SK-N-SH (cell line): ENCODE measurements around the gene ADAMTS6. TPM values are rescaled to one million over a fixed set of nuclear protein-coding genes. Genes with fewer than 3 reads are reported as not detected.

Experiments used
- CTCF ChIA-PET: fragments of 300-600, 350-600 bp; formaldehyde crosslinking; extraction: SDS; loops from one replicate; lab custom pipeline; 2021; lab: Yijun Ruan, JAX
- POLR2A ChIA-PET: fragments of 350-600 bp; sonication (Branson Sonifier 250); formaldehyde crosslinking; extraction: SDS; loops from one replicate; lab custom pipeline; 2020; ENCODE audit warnings: antibody characterized with exemption, inconsistent platforms; lab: Yijun Ruan, JAX
- DNase-seq: peaks from one replicate; pipeline ENCODE4 v3.0.0; 2012
- H2AFZ ChIP-seq: fragments of 200-600 bp; sonication (generic); 2 replicates; pipeline ENCODE4 v1.8.1; 2016; ENCODE audit warnings: antibody characterized with exemption, mild to moderate bottlenecking, low read depth
- H3F3A ChIP-seq: fragments of 200-600 bp; sonication (generic); replicated peaks from 2 replicates; pipeline ENCODE3; 2016; ENCODE audit warnings: antibody characterized with exemption, mild to moderate bottlenecking; ENCODE audit not compliant: insufficient read depth
- H3K27ac ChIP-seq, 2 experiments: fragments of 200-500 bp in 1 of 2; fragments of 200-600 bp in 1 of 2; sonication (Bioruptor generic) in 1 of 2; sonication (generic), shearing (Covaris generic) in 1 of 2; 2 replicates each; pipeline versions ENCODE4 v1.5.1 to v1.6.1; 2014 to 2016; ENCODE audit warnings: low read depth in 2 of 2, inconsistent platforms in 1 of 2, low read length in 1 of 2, mild to moderate bottlenecking in 1 of 2, mixed read lengths in 1 of 2
- H3K27me3 ChIP-seq: fragments of 200-600 bp; sonication (generic), shearing (Covaris generic); 2 replicates; pipeline ENCODE4 v1.6.1; 2016; ENCODE audit warnings: mixed run types; ENCODE audit not compliant: insufficient read depth
- H3K36me3 ChIP-seq, 2 experiments: fragments of 200-500 bp in 1 of 2; fragments of 200-600 bp in 1 of 2; sonication (Bioruptor generic) in 1 of 2; sonication (generic) in 1 of 2; replicated peaks in 1 of 2; 2 replicates each; pipeline versions ENCODE3 to v1.5.1; 2014 to 2016; ENCODE audit warnings: low read length in 1 of 2, mild to moderate bottlenecking in 1 of 2; ENCODE audit not compliant: insufficient read depth in 2 of 2, control insufficient read depth in 1 of 2
- H3K4me1 ChIP-seq, 2 experiments: fragments of 200-500 bp in 1 of 2; fragments of 200-600 bp in 1 of 2; sonication (Bioruptor generic) in 1 of 2; sonication (generic), shearing (Covaris generic) in 1 of 2; 2 replicates each; pipeline versions ENCODE4 v1.5.1 to v1.6.1; 2014 to 2016; ENCODE audit warnings: low read depth in 1 of 2, low read length in 1 of 2, mixed run types in 1 of 2; ENCODE audit not compliant: insufficient read depth in 2 of 2, control insufficient read depth in 1 of 2
- H3K4me2 ChIP-seq: fragments of 200-600 bp; sonication (generic), shearing (Covaris generic); 2 replicates; pipeline ENCODE4 v1.6.1; 2017; ENCODE audit warnings: mixed run types
- H3K4me3 ChIP-seq, 2 experiments: fragments of 200-500 bp in 1 of 2; fragments of 200-600 bp in 1 of 2; sonication (Bioruptor generic) in 1 of 2; sonication (generic), shearing (Covaris generic) in 1 of 2; 2 replicates each; pipeline versions ENCODE4 v1.5.1 to v1.8.1; 2014 to 2016; ENCODE audit warnings: low read depth in 2 of 2, inconsistent platforms in 1 of 2, low read length in 1 of 2, mild to moderate bottlenecking in 1 of 2, mixed read lengths in 1 of 2, moderate library complexity in 1 of 2
- H3K79me2 ChIP-seq: fragments of 200-600 bp; sonication (generic); 2 replicates; pipeline ENCODE4 v1.8.1; 2017; ENCODE audit warnings: mild to moderate bottlenecking; ENCODE audit not compliant: insufficient read depth
- H3K9ac ChIP-seq: fragments of 200-600 bp; sonication (generic); 2 replicates; pipeline ENCODE4 v1.6.1; 2017; ENCODE audit warnings: mixed run types
- H3K9me2 ChIP-seq: fragments of 200-600 bp; sonication (generic); 2 replicates; pipeline ENCODE4 v1.6.1; 2017; ENCODE audit warnings: mixed run types
- H3K9me3 ChIP-seq: fragments of 200-600 bp; sonication (generic); 2 replicates; pipeline ENCODE4 v1.6.1; 2017; ENCODE audit warnings: mixed run types, mild to moderate bottlenecking, moderate library complexity
- H4K20me1 ChIP-seq: fragments of 200-600 bp; sonication (generic); 2 replicates; pipeline ENCODE4 v1.6.1; 2017; ENCODE audit warnings: mild to moderate bottlenecking, mixed run types; ENCODE audit not compliant: insufficient read depth
- CHD2 ChIP-seq: fragments of 150-350 bp; IDR thresholded peaks from 2 replicates; pipeline ENCODE4 v1.6.1; 2018; ENCODE audit warnings: low read length; ENCODE audit not compliant: partially characterized antibody
- ELF1 ChIP-seq: IDR thresholded peaks from 2 replicates; pipeline ENCODE4 v1.4.0; 2012
- EZH2phosphoT487 ChIP-seq: fragments of 200-600 bp; sonication (generic); IDR thresholded peaks from 2 replicates; pipeline ENCODE4 v1.6.1; 2017; ENCODE audit warnings: low read depth, mixed run types, mild to moderate bottlenecking, antibody characterized with exemption, moderate library complexity, borderline replicate concordance
- GATA2 ChIP-seq: sonication (generic); formaldehyde crosslinking; IDR thresholded peaks from 2 replicates; pipeline ENCODE4 v1.5.0; 2020; ENCODE audit warnings: mild to moderate bottlenecking, missing genetic modification reagents
- NFIC ChIP-seq: IDR thresholded peaks from 2 replicates; pipeline ENCODE4 v1.4.0; 2012; ENCODE audit warnings: borderline replicate concordance
- POLR2AphosphoS5 ChIP-seq: IDR thresholded peaks from 2 replicates; pipeline ENCODE4 v1.6.1; 2012; ENCODE audit warnings: low read depth, low read length
- RCOR1 ChIP-seq: fragments of 150-350 bp; IDR thresholded peaks from 2 replicates; pipeline ENCODE4 v1.6.1; 2017; ENCODE audit warnings: antibody characterized with exemption, low read length
- REST ChIP-seq: IDR thresholded peaks from 2 replicates; pipeline ENCODE4 v1.6.1; 2012; ENCODE audit warnings: mild to moderate bottlenecking, low read depth, low read length, moderate library complexity
- RFX5 ChIP-seq: IDR thresholded peaks from 2 replicates; pipeline ENCODE4 v1.6.1; 2012; ENCODE audit warnings: mild to moderate bottlenecking, improper control_type of control experiment, low read length
- RXRA ChIP-seq: IDR thresholded peaks from 2 replicates; pipeline ENCODE4 v1.4.0; 2012; ENCODE audit warnings: low read depth, mild to moderate bottlenecking, borderline replicate concordance
- SIN3A ChIP-seq: IDR thresholded peaks from 2 replicates; pipeline ENCODE4 v1.6.1; 2012; ENCODE audit warnings: low read depth, mild to moderate bottlenecking, low read length, moderate library complexity, borderline replicate concordance
- TAF1 ChIP-seq: IDR thresholded peaks from 2 replicates; pipeline ENCODE4 v1.6.1; 2012; ENCODE audit warnings: low read depth, mild to moderate bottlenecking, low read length, moderate library complexity, borderline replicate concordance
- TCF12 ChIP-seq: IDR thresholded peaks from 2 replicates; pipeline ENCODE4 v1.4.0; 2012
- USF2 ChIP-seq: fragments of 150-350 bp; IDR thresholded peaks from 2 replicates; pipeline ENCODE4 v1.6.1; 2017; ENCODE audit warnings: antibody characterized with exemption, low read length, low read depth, borderline replicate concordance
- ZBTB33 ChIP-seq: IDR thresholded peaks from 2 replicates; pipeline ENCODE4 v1.4.0; 2012; ENCODE audit warnings: low read depth, borderline replicate concordance
- WGBS: methylation state at CpG from one replicate; pipeline ENCODE4 v1.1.6; 2017; ENCODE audit warnings: low lambda C conversion rate; 5-methylcytosine and 5-hydroxymethylcytosine counted together
- polyA plus RNA-seq, 3 experiments: library from polyadenylated mRNA; depleted of rRNA; stranded (reverse); fragments of >200 nt; gene quantifications; 2 replicates each; pipeline ENCODE4 v1.2.3, GENCODE V29; 2012
- TF ChIP-seq, protein P1 (sequence below): IDR thresholded peaks from 2 replicates; pipeline ENCODE4; 2012
- TF ChIP-seq, protein P2 (sequence below): IDR thresholded peaks from 2 replicates; pipeline ENCODE4 v1.4.0; 2012; ENCODE audit warnings: low read depth, borderline replicate concordance
- TF ChIP-seq, protein P3 (sequence below): fragments of 200-600 bp; sonication (generic); IDR thresholded peaks from 2 replicates; pipeline ENCODE4 v1.6.1; 2017; ENCODE audit warnings: antibody characterized with exemption, mild to moderate bottlenecking, moderate library complexity
- TF ChIP-seq, protein P4 (sequence below): IDR thresholded peaks from 2 replicates; pipeline ENCODE4 v1.4.0; 2012; ENCODE audit warnings: low read depth
- TF ChIP-seq, protein P5 (sequence below): fragments of 150-350 bp; IDR thresholded peaks from 2 replicates; pipeline ENCODE4 v1.6.1; 2016; ENCODE audit warnings: mild to moderate bottlenecking, low read depth, low read length

The ADAMTS6 gene
- polyA plus RNA-seq, 1 of the 3 experiments (the other 2 are of a cell fraction), result 15.0 TPM

DNA sequence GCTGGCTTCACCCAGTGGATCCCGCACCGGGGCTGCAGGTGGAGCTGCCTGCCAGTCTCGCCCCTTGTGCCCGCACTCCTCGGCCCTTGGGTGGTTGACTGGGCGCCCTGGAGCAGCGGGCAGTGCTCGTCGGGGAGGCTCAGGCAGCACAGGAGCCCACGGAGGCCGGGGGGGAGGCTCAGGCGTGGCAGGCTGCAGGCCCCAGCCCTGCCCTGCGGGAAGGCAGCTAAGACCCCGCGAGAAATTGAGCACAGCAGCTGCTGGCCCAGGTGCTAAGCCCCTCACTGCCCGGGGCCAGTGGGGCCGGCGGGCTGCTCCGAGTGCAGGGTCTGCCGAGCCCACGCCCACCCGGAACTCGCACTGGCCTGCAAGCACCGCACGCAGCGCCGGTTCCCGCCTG is 3.7 kb upstream of the ADAMTS6 start:
- TF ChIP-seq REST (no peak), TAF1 (no peak), USF2 (no peak), CHD2 (no peak), EZH2phosphoT487 (no peak), NFIC (no peak), RCOR1 (no peak), ELF1 (no peak), GATA2 (CRISPR knock-in tag) (no peak), TCF12 (no peak), POLR2AphosphoS5 (no peak), RFX5 (no peak), ZBTB33 (no peak), SIN3A (no peak), RXRA (no peak)
- TF ChIP-seq, protein P1, sequence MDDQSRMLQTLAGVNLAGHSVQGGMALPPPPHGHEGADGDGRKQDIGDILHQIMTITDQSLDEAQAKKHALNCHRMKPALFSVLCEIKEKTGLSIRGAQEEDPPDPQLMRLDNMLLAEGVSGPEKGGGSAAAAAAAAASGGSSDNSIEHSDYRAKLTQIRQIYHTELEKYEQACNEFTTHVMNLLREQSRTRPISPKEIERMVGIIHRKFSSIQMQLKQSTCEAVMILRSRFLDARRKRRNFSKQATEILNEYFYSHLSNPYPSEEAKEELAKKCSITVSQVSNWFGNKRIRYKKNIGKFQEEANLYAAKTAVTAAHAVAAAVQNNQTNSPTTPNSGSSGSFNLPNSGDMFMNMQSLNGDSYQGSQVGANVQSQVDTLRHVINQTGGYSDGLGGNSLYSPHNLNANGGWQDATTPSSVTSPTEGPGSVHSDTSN, result no peak
- TF ChIP-seq, protein P2, sequence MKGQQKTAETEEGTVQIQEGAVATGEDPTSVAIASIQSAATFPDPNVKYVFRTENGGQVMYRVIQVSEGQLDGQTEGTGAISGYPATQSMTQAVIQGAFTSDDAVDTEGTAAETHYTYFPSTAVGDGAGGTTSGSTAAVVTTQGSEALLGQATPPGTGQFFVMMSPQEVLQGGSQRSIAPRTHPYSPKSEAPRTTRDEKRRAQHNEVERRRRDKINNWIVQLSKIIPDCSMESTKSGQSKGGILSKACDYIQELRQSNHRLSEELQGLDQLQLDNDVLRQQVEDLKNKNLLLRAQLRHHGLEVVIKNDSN, result no peak
- TF ChIP-seq, protein P3, sequence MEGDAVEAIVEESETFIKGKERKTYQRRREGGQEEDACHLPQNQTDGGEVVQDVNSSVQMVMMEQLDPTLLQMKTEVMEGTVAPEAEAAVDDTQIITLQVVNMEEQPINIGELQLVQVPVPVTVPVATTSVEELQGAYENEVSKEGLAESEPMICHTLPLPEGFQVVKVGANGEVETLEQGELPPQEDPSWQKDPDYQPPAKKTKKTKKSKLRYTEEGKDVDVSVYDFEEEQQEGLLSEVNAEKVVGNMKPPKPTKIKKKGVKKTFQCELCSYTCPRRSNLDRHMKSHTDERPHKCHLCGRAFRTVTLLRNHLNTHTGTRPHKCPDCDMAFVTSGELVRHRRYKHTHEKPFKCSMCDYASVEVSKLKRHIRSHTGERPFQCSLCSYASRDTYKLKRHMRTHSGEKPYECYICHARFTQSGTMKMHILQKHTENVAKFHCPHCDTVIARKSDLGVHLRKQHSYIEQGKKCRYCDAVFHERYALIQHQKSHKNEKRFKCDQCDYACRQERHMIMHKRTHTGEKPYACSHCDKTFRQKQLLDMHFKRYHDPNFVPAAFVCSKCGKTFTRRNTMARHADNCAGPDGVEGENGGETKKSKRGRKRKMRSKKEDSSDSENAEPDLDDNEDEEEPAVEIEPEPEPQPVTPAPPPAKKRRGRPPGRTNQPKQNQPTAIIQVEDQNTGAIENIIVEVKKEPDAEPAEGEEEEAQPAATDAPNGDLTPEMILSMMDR, result no peak
- TF ChIP-seq, protein P4, sequence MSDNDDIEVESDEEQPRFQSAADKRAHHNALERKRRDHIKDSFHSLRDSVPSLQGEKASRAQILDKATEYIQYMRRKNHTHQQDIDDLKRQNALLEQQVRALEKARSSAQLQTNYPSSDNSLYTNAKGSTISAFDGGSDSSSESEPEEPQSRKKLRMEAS, result no peak
- TF ChIP-seq, protein P5, sequence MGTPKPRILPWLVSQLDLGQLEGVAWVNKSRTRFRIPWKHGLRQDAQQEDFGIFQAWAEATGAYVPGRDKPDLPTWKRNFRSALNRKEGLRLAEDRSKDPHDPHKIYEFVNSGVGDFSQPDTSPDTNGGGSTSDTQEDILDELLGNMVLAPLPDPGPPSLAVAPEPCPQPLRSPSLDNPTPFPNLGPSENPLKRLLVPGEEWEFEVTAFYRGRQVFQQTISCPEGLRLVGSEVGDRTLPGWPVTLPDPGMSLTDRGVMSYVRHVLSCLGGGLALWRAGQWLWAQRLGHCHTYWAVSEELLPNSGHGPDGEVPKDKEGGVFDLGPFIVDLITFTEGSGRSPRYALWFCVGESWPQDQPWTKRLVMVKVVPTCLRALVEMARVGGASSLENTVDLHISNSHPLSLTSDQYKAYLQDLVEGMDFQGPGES, result no peak
- ChIA-PET POLR2A (no interaction called here), CTCF (interaction anchor here (1.0 to 5.7 kb wide), 4 partner anchors 168 to 855 kb away, joined by 3 to 47 read pairs (median 4); no protein-coding TSS in a partner anchor)
- Histone ChIP-seq H3F3A (peaks cover 36% of the 10 kb centered on the region), H3K4me3 (no peak overlapping the region), H3K4me2 (no peak overlapping the region), H3K9ac (no peak overlapping the region), H3K4me1 (peaks cover 0 to 5% of the 10 kb centered on the region in 2 experiments; a peak in 1 of 4 replicates), H3K79me2 (peaks cover 9% of the 10 kb centered on the region; the same call in 1 of the 2 replicates), H3K9me3 (no peaks in the 10 kb centered on the region), H3K36me3 (no peaks in the 10 kb centered on the region), H2AFZ (no peak overlapping the region), H3K27me3 (no peaks in the 10 kb centered on the region), H4K20me1 (no peaks in the 10 kb centered on the region), H3K27ac (no peak overlapping the region), H3K9me2 (no peaks in the 10 kb centered on the region)
- no peak for DNase-seq
- 100% methylated on average over 6 of the region's 28 CpGs for WGBS
